Liver (tissue), 9 donors: ENCODE measurements around the gene PGBD5. TPM values are rescaled to one million over a fixed set of nuclear protein-coding genes. Genes with fewer than 3 reads are reported as not detected.
A peak's percentile ranks its signal among the peaks of the same experiment; 100 is the strongest.

Experiments
- DNase-seq: peaks from one replicate; pipeline ENCODE4 v3.0.0-alpha.2; 2017; ENCODE audit warnings: low spot score
- H3K27ac ChIP-seq, 2 donors: one replicate each; pipeline ENCODE4 v1.7.0; 2013; ENCODE audit warnings: inconsistent platforms in 2 of 2, low read length in 2 of 2, control low read depth in 1 of 2, low read depth in 1 of 2, mild to moderate bottlenecking in 1 of 2
- H3K27me3 ChIP-seq, 4 donors: one replicate each; pipeline versions ENCODE4 v1.6.1 to v1.7.0; 2013; ENCODE audit warnings: low read length in 3 of 4, inconsistent platforms in 1 of 4, mild to moderate bottlenecking in 1 of 4, moderate library complexity in 1 of 4; ENCODE audit not compliant: control insufficient read depth in 4 of 4, insufficient read depth in 4 of 4
- H3K36me3 ChIP-seq, 4 donors: one replicate each; pipeline versions ENCODE4 v1.6.1 to v1.7.0; 2013; ENCODE audit warnings: low read length in 3 of 4, mild to moderate bottlenecking in 3 of 4, low read depth in 1 of 4, moderate library complexity in 1 of 4; ENCODE audit not compliant: control insufficient read depth in 4 of 4, insufficient read depth in 3 of 4
- H3K4me1 ChIP-seq, 4 donors: one replicate each; pipeline versions ENCODE4 v1.6.1 to v1.7.0; 2013; ENCODE audit warnings: low read length in 3 of 4, mild to moderate bottlenecking in 3 of 4, moderate library complexity in 1 of 4; ENCODE audit not compliant: control insufficient read depth in 4 of 4, insufficient read depth in 4 of 4
- H3K4me3 ChIP-seq, 3 donors: one replicate each; pipeline versions ENCODE4 v1.6.1 to v1.7.0; 2013; ENCODE audit warnings: low read length in 3 of 3, control low read depth in 1 of 3, low read depth in 1 of 3, mild to moderate bottlenecking in 1 of 3
- H3K9ac ChIP-seq, 2 donors: one replicate each; pipeline ENCODE4 v1.7.0; 2013; ENCODE audit warnings: low read length in 2 of 2, mild to moderate bottlenecking in 2 of 2, moderate library complexity in 2 of 2, control low read depth in 1 of 2, low read depth in 1 of 2
- H3K9me3 ChIP-seq, 4 donors: one replicate each; pipeline versions ENCODE4 v1.6.1 to v1.7.0; 2013; ENCODE audit warnings: low read length in 3 of 4; ENCODE audit not compliant: control insufficient read depth in 4 of 4
- ATF3 ChIP-seq: IDR thresholded peaks from 2 replicates; pipeline ENCODE4 v1.6.1; 2016; ENCODE audit warnings: antibody characterized with exemption
- CTCF ChIP-seq: fragments of 150-350 bp; IDR thresholded peaks from 2 replicates; pipeline ENCODE4 v1.5.1; 2017; ENCODE audit warnings: improper control_type of control experiment, low read depth, low read length; ENCODE audit not compliant: missing input control
- EGR1 ChIP-seq, 2 donors: IDR thresholded peaks; 2 replicates each; pipeline ENCODE4 v1.6.1; 2016 to 2018; ENCODE audit warnings: antibody characterized with exemption in 2 of 2, low read depth in 2 of 2
- FOXA1 ChIP-seq: IDR thresholded peaks from 2 replicates; pipeline ENCODE4 v1.6.1; 2016; ENCODE audit warnings: antibody characterized with exemption
- FOXA2 ChIP-seq: IDR thresholded peaks from 2 replicates; pipeline ENCODE4 v1.6.1; 2016; ENCODE audit warnings: antibody characterized with exemption
- GABPA ChIP-seq, 2 donors: IDR thresholded peaks in 1 of 2; conservative IDR thresholded peaks in 1 of 2; 2 replicates each; pipeline ENCODE4 v1.6.1; 2016; ENCODE audit warnings: antibody characterized with exemption in 2 of 2, mild to moderate bottlenecking in 1 of 2, moderate library complexity in 1 of 2
- HNF4A ChIP-seq, 2 donors: conservative IDR thresholded peaks; 2 replicates each; pipeline ENCODE4 v1.6.1; 2016; ENCODE audit warnings: antibody characterized with exemption in 2 of 2, mild to moderate bottlenecking in 2 of 2
- HNF4G ChIP-seq: IDR thresholded peaks from 2 replicates; pipeline ENCODE4 v1.6.1; 2016; ENCODE audit warnings: antibody characterized with exemption
- JUND ChIP-seq, 2 donors: IDR thresholded peaks; 2 replicates each; pipeline ENCODE4 v1.6.1; 2016; ENCODE audit warnings: antibody characterized with exemption in 2 of 2
- MAX ChIP-seq: IDR thresholded peaks from 2 replicates; pipeline ENCODE4 v1.6.1; 2016; ENCODE audit warnings: antibody characterized with exemption
- NR2F2 ChIP-seq: IDR thresholded peaks from 2 replicates; pipeline ENCODE4 v1.6.1; 2016; ENCODE audit warnings: antibody characterized with exemption
- RAD21 ChIP-seq, 2 donors: IDR thresholded peaks; 2 replicates each; pipeline ENCODE4 v1.6.1; 2016; ENCODE audit warnings: antibody characterized with exemption in 2 of 2, mild to moderate bottlenecking in 2 of 2
- REST ChIP-seq: IDR thresholded peaks from 2 replicates; pipeline ENCODE4 v1.6.1; 2016; ENCODE audit warnings: antibody characterized with exemption, mild to moderate bottlenecking
- RXRA ChIP-seq, 2 donors: IDR thresholded peaks; 2 replicates each; pipeline ENCODE4 v1.6.1; 2017 to 2018; ENCODE audit warnings: antibody characterized with exemption in 2 of 2, mild to moderate bottlenecking in 1 of 2
- SP1 ChIP-seq: IDR thresholded peaks from 2 replicates; pipeline ENCODE4 v1.6.1; 2018; ENCODE audit warnings: antibody characterized with exemption, mild to moderate bottlenecking
- TAF1 ChIP-seq: conservative IDR thresholded peaks from 2 replicates; pipeline ENCODE4 v1.6.1; 2016; ENCODE audit warnings: antibody characterized with exemption, mild to moderate bottlenecking
- YY1 ChIP-seq: IDR thresholded peaks from 2 replicates; pipeline ENCODE4 v1.6.1; 2016; ENCODE audit warnings: antibody characterized with exemption, mild to moderate bottlenecking
- ZBTB33 ChIP-seq: IDR thresholded peaks from 2 replicates; pipeline ENCODE4 v1.6.1; 2016; ENCODE audit warnings: antibody characterized with exemption
- WGBS: extraction: QIAGEN DNeasy Blood & Tissue Kit; methylation state at CpG from one replicate; pipeline ENCODE4 v1.1.7; 2013; 5-methylcytosine and 5-hydroxymethylcytosine counted together
- polyA plus RNA-seq, 2 donors: library from polyadenylated mRNA; stranded (reverse) in 1 of 2; unstranded in 1 of 2; fragments of 200-250 nt in 1 of 2; fragments of >200 nt in 1 of 2; fragmentation: Nextera tagmentation in 1 of 2; extraction: Ambion mirVana in 1 of 2; gene quantifications; one replicate each; pipeline versions ENCODE4 v1.2.1 to v1.2.3, GENCODE V29; 2013 to 2015
- total RNA-seq, 2 donors: library from RNA; depleted of rRNA; stranded (reverse); fragments of >200 nt; gene quantifications; one replicate each; pipeline ENCODE4 v1.2.3, GENCODE V29; 2014
- donor health status: healthy.
- donor health status: healthy.
- donor health status: healthy.
- donor health status: healthy.
- donor health status: healthy.

Gene PGBD5
- total and polyA plus RNA-seq, 4 donors, result 0.88 to 5.4 (median 2.7) TPM

GRCh38 chr1:230319014-230319747 lies 107.0 kb downstream of the PGBD5 start:
- Histone ChIP-seq H3K4me3 (no peak overlapping the region), H3K9ac (no peak overlapping the region), H3K27me3 (no peaks in the 10 kb centered on the region), H3K27ac (no peak overlapping the region), H3K36me3 (peaks cover 0 to 2% (median 0%) of the 10 kb centered on the region in 4 donors), H3K9me3 (no peaks in the 10 kb centered on the region), H3K4me1 (peaks cover 0 to 10% (median 7%) of the 10 kb centered on the region in 4 donors)
- no peak for DNase-seq
- TF ChIP-seq REST, result no peak
- TF ChIP-seq HNF4G, result no peak
- no peak for TF ChIP-seq EGR1 (IDR thresholded peaks at IDR 0.05; ENCODE audit: low read depth in 2 of 2)
- TF ChIP-seq GABPA (IDR thresholded peaks at IDR 0.05 in 1 of 2, conservative IDR thresholded peaks at IDR 0.05 in 1 of 2), result no peak
- no peak for TF ChIP-seq SP1
- no peak for TF ChIP-seq TAF1
- no peak for TF ChIP-seq FOXA2
- TF ChIP-seq MAX, result no peak
- no peak for TF ChIP-seq RXRA (IDR thresholded peaks at IDR 0.05)
- no peak for TF ChIP-seq FOXA1
- TF ChIP-seq CTCF, result no peak
- TF ChIP-seq JUND (IDR thresholded peaks at IDR 0.05), result no peak
- 96% methylated on average over 17 of the region's 17 CpGs for WGBS

GRCh38 chr1:230317823-230318819 lies 108.0 kb downstream of the PGBD5 start:
- H3K4me1 ChIP-seq, result peaks cover 0 to 10% (median 7%) of the 10 kb centered on the region in 4 donors
- H3K27ac ChIP-seq, result no peak overlapping the region
- H3K27me3 ChIP-seq, result no peaks in the 10 kb centered on the region
- H3K9me3 ChIP-seq, result no peaks in the 10 kb centered on the region
- DNase-seq, result peak; percentile 70
- no peak overlapping the region for H3K9ac ChIP-seq
- 56% methylated on average over 23 of the region's 23 CpGs for WGBS
- H3K4me3 ChIP-seq, result no peak overlapping the region
- H3K36me3 ChIP-seq, result peaks cover 0 to 2% (median 0%) of the 10 kb centered on the region in 4 donors
- TF ChIP-seq JUND (IDR thresholded peaks at IDR 0.05), result no peak
- TF ChIP-seq GABPA (IDR thresholded peaks at IDR 0.05 in 1 of 2, conservative IDR thresholded peaks at IDR 0.05 in 1 of 2), result no peak
- no peak for TF ChIP-seq FOXA2
- TF ChIP-seq MAX, result no peak
- no peak for TF ChIP-seq FOXA1
- no peak for TF ChIP-seq ATF3
- no peak for TF ChIP-seq EGR1 (IDR thresholded peaks at IDR 0.05; ENCODE audit: low read depth in 2 of 2)
- no peak for TF ChIP-seq ZBTB33
- peak; percentile 5 to 32 for TF ChIP-seq RAD21 (IDR thresholded peaks at IDR 0.05)
- peak in 1 of 2 donors; percentile 10 for TF ChIP-seq HNF4A (conservative IDR thresholded peaks at IDR 0.05)
- no peak for TF ChIP-seq CTCF
- no peak for TF ChIP-seq NR2F2
- no peak for TF ChIP-seq YY1
- no peak for TF ChIP-seq TAF1
